ENCODE results near the gene HPSE2.

HPSE2 gene

DNA sequence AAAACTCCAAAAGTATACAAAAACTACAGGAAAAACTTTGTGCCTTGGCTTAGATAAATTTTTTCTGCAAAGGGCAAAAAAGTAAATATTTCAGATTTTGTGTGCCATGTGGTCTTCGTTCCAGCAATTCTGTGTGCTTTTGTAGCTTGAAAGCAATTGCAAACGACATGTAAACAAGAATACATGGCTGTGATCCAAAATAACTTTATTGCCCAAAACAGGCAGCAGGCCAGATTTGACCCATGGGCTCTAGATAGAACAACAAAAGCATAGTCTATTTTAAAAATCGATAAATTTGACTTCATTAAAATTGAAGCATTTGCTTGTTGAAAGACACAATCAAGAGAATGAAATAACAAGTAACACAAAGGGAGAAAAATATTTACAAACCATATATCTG lies 336.6 kb downstream of the HPSE2 start:
- no peaks in the 10 kb centered on the region for H3K4me1 ChIP-seq (ENCODE audit: control insufficient read depth, insufficient read depth, low read length, poor library complexity, severe bottlenecking)
- H3K27ac ChIP-seq (ENCODE audit: low read depth, low read length, severe bottlenecking) = no peak overlapping the region
- WGBS, 2 experiments (ENCODE audit: insufficient coverage in 2 of 2) = 88% methylated on average over 1 to 2 of the region's 3 CpGs
- no peaks in the 10 kb centered on the region for H3K36me3 ChIP-seq (ENCODE audit: control insufficient read depth, insufficient read depth, low read length)
- H3K9me3 ChIP-seq (ENCODE audit: control insufficient read depth, low read length) = no peaks in the 10 kb centered on the region
- H3K4me3 ChIP-seq (ENCODE audit: extremely low read depth, insufficient read depth, low read length, poor library complexity, severe bottlenecking) = no peak overlapping the region

GRCh38 chr10:98892523-98892922 lies 343.1 kb downstream of the HPSE2 start:
- Histone ChIP-seq H3K9me3 (ENCODE audit: control insufficient read depth, low read length) (no peaks in the 10 kb centered on the region), H3K4me3 (ENCODE audit: extremely low read depth, insufficient read depth, low read length, poor library complexity, severe bottlenecking) (no peak overlapping the region), H3K36me3 (ENCODE audit: control insufficient read depth, insufficient read depth, low read length) (no peaks in the 10 kb centered on the region), H3K27ac (ENCODE audit: low read depth, low read length, severe bottlenecking) (no peak overlapping the region), H3K4me1 (ENCODE audit: control insufficient read depth, insufficient read depth, low read length, poor library complexity, severe bottlenecking) (no peaks in the 10 kb centered on the region)
- WGBS, 2 experiments (ENCODE audit: insufficient coverage in 2 of 2) = 86% methylated on average over 1 of the region's 1 CpG; no CpG with 5 or more reads in 1 of the 2 experiments

DNA sequence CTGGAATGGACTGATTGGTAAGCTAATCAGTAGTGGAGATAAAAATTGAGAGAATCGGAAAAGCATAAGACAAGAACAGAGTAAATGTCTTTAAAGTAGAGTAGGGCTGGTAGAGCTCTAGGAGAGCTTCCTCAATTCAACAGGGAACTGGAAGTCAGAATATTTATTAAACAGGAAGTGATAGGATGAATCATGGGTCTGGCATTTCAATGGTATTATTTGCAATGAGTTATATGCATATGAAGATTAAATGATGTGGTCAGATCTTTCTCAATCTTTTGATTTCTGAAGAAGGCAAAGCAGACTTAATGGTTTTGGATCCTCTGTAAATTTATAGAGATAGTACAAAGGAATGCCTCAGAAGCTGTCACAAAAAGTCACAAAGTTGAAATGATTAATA lies 349.0 kb downstream of the HPSE2 start:
- 94 to 100% methylated on average over 1 of the region's 1 CpG for WGBS, 2 experiments (ENCODE audit: insufficient coverage in 2 of 2)
- no peak overlapping the region for H3K27ac ChIP-seq (ENCODE audit: low read depth, low read length, severe bottlenecking)
- no peak overlapping the region for H3K4me3 ChIP-seq (ENCODE audit: extremely low read depth, insufficient read depth, low read length, poor library complexity, severe bottlenecking)
- no peaks in the 10 kb centered on the region for H3K36me3 ChIP-seq (ENCODE audit: control insufficient read depth, insufficient read depth, low read length)
- H3K9me3 ChIP-seq (ENCODE audit: control insufficient read depth, low read length) = no peaks in the 10 kb centered on the region
- no peaks in the 10 kb centered on the region for H3K4me1 ChIP-seq (ENCODE audit: control insufficient read depth, insufficient read depth, low read length, poor library complexity, severe bottlenecking)

GRCh38 chr10:98885378-98885777 lies 350.3 kb downstream of the HPSE2 start:
- Histone ChIP-seq H3K27ac (ENCODE audit: low read depth, low read length, severe bottlenecking) (no peak overlapping the region), H3K9me3 (ENCODE audit: control insufficient read depth, low read length) (no peaks in the 10 kb centered on the region), H3K36me3 (ENCODE audit: control insufficient read depth, insufficient read depth, low read length) (no peaks in the 10 kb centered on the region), H3K4me1 (ENCODE audit: control insufficient read depth, insufficient read depth, low read length, poor library complexity, severe bottlenecking) (no peaks in the 10 kb centered on the region), H3K4me3 (ENCODE audit: extremely low read depth, insufficient read depth, low read length, poor library complexity, severe bottlenecking) (no peak overlapping the region)

GRCh38 chr10:98881789-98882188 lies 353.9 kb downstream of the HPSE2 start:
- H3K4me3 ChIP-seq (ENCODE audit: extremely low read depth, insufficient read depth, low read length, poor library complexity, severe bottlenecking) = no peak overlapping the region
- no peak overlapping the region for H3K27ac ChIP-seq (ENCODE audit: low read depth, low read length, severe bottlenecking)
- peaks cover 9% of the 10 kb centered on the region for H3K4me1 ChIP-seq (ENCODE audit: control insufficient read depth, insufficient read depth, low read length, poor library complexity, severe bottlenecking)
- H3K36me3 ChIP-seq (ENCODE audit: control insufficient read depth, insufficient read depth, low read length) = no peaks in the 10 kb centered on the region
- no peaks in the 10 kb centered on the region for H3K9me3 ChIP-seq (ENCODE audit: control insufficient read depth, low read length)
- WGBS, 2 experiments (ENCODE audit: insufficient coverage in 2 of 2) = 100% methylated on average over 1 of the region's 1 CpG; no CpG with 5 or more reads in 1 of the 2 experiments

DNA sequence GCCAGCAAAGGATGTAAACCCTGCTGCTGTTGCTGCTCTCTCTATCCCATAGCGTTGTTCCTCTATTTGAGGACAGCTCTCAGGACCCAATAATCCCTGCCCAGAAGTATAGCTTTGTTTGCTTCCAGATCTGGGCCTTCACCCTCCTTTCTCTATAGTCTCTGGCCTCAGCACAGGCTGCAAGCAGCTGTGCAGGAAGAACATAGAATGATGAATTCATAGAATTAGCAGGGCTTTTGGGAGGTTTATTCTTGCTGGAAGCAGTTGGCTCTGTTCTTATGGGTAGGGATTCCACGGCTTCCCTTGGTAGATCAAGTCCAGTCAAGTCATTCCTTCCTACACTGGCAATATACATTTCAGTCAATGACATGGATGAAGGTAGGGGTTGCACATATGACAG lies 354.7 kb downstream of the HPSE2 start:
- H3K4me1 ChIP-seq (ENCODE audit: control insufficient read depth, insufficient read depth, low read length, poor library complexity, severe bottlenecking) = peaks cover 9% of the 10 kb centered on the region
- no peak overlapping the region for H3K4me3 ChIP-seq (ENCODE audit: extremely low read depth, insufficient read depth, low read length, poor library complexity, severe bottlenecking)
- no peaks in the 10 kb centered on the region for H3K9me3 ChIP-seq (ENCODE audit: control insufficient read depth, low read length)
- WGBS, 2 experiments (ENCODE audit: insufficient coverage in 2 of 2) = 100% methylated on average over 1 of the region's 2 CpGs; no CpG with 5 or more reads in 1 of the 2 experiments
- H3K27ac ChIP-seq (ENCODE audit: low read depth, low read length, severe bottlenecking) = no peak overlapping the region
- H3K36me3 ChIP-seq (ENCODE audit: control insufficient read depth, insufficient read depth, low read length) = no peaks in the 10 kb centered on the region

GRCh38 chr10:98878921-98879320 lies 356.7 kb downstream of the HPSE2 start:
- H3K9me3 ChIP-seq (ENCODE audit: control insufficient read depth, low read length) = no peaks in the 10 kb centered on the region
- H3K27ac ChIP-seq (ENCODE audit: low read depth, low read length, severe bottlenecking) = no peak overlapping the region
- 100% methylated on average over 1 of the region's 2 CpGs; no CpG with 5 or more reads in 1 of the 2 experiments for WGBS, 2 experiments (ENCODE audit: insufficient coverage in 2 of 2)
- no peak overlapping the region for H3K4me3 ChIP-seq (ENCODE audit: extremely low read depth, insufficient read depth, low read length, poor library complexity, severe bottlenecking)
- H3K36me3 ChIP-seq (ENCODE audit: control insufficient read depth, insufficient read depth, low read length) = no peaks in the 10 kb centered on the region
- H3K4me1 ChIP-seq (ENCODE audit: control insufficient read depth, insufficient read depth, low read length, poor library complexity, severe bottlenecking) = peaks cover 9% of the 10 kb centered on the region

- WGBS, 2 experiments (ENCODE audit: insufficient coverage in 2 of 2) = 63 to 75% methylated on average over 1 of the region's 2 CpGs
- Histone ChIP-seq H3K4me1 (ENCODE audit: control insufficient read depth, insufficient read depth, low read length, poor library complexity, severe bottlenecking) (peaks cover 9% of the 10 kb centered on the region), H3K4me3 (ENCODE audit: extremely low read depth, insufficient read depth, low read length, poor library complexity, severe bottlenecking) (no peak overlapping the region), H3K9me3 (ENCODE audit: control insufficient read depth, low read length) (no peaks in the 10 kb centered on the region), H3K36me3 (ENCODE audit: control insufficient read depth, insufficient read depth, low read length) (no peaks in the 10 kb centered on the region), H3K27ac (ENCODE audit: low read depth, low read length, severe bottlenecking) (no peak overlapping the region)
Measured at GRCh38 chr10:98878418-98878817, 357.2 kb downstream of the HPSE2 start.

DNA sequence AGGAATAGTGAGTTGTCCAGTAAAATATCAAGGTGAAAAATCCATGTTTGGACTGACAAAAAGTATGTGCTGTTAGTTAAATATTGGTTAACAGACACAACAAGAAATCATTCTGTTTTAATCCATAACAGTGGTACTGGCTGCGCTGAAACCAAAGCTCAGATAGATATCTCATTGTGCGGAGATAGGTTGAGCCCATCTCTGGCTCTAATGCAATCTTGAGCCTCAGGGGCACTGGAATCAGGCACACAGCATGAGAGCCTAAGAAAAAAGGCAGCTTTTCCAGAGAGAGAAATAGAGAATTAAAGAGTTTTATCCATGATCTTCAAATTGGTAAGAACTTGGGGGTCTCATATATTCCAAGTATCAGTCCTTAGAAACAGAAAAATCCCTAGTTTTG lies 373.7 kb downstream of the HPSE2 start:
- no peaks in the 10 kb centered on the region for H3K36me3 ChIP-seq (ENCODE audit: control insufficient read depth, insufficient read depth, low read length)
- H3K4me1 ChIP-seq (ENCODE audit: control insufficient read depth, insufficient read depth, low read length, poor library complexity, severe bottlenecking) = no peaks in the 10 kb centered on the region
- H3K4me3 ChIP-seq (ENCODE audit: extremely low read depth, insufficient read depth, low read length, poor library complexity, severe bottlenecking) = no peak overlapping the region
- 95 to 100% methylated on average over 1 to 2 of the region's 2 CpGs for WGBS, 2 experiments (ENCODE audit: insufficient coverage in 2 of 2)
- H3K9me3 ChIP-seq (ENCODE audit: control insufficient read depth, low read length) = no peaks in the 10 kb centered on the region
- no peak overlapping the region for H3K27ac ChIP-seq (ENCODE audit: low read depth, low read length, severe bottlenecking)

DNA sequence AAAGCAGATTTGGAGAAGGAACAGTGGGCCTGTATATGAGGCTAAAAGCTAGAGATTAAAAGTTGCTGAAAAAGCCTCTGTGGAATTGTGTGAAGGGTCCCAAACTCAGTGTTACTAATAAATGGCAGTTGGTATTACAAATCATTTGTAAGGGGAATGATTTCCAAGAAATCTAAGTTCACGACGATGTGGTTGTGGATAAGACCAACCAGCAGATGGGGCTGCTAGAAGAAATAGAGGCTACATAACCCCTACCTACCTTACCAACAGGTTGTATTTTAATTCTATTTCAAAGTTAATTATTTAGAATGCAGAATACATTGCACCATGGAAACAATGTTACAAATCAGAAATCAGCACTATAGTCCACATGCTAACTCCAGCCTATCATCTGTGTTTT lies 377.1 kb downstream of the HPSE2 start:
- H3K9me3 ChIP-seq (ENCODE audit: control insufficient read depth, low read length) = no peaks in the 10 kb centered on the region
- H3K4me3 ChIP-seq (ENCODE audit: extremely low read depth, insufficient read depth, low read length, poor library complexity, severe bottlenecking) = no peak overlapping the region
- no CpG with 5 or more reads among the region's 2 CpGs for WGBS, 2 experiments (ENCODE audit: insufficient coverage in 2 of 2)
- no peaks in the 10 kb centered on the region for H3K36me3 ChIP-seq (ENCODE audit: control insufficient read depth, insufficient read depth, low read length)
- H3K27ac ChIP-seq (ENCODE audit: low read depth, low read length, severe bottlenecking) = no peak overlapping the region
- no peaks in the 10 kb centered on the region for H3K4me1 ChIP-seq (ENCODE audit: control insufficient read depth, insufficient read depth, low read length, poor library complexity, severe bottlenecking)

DNA sequence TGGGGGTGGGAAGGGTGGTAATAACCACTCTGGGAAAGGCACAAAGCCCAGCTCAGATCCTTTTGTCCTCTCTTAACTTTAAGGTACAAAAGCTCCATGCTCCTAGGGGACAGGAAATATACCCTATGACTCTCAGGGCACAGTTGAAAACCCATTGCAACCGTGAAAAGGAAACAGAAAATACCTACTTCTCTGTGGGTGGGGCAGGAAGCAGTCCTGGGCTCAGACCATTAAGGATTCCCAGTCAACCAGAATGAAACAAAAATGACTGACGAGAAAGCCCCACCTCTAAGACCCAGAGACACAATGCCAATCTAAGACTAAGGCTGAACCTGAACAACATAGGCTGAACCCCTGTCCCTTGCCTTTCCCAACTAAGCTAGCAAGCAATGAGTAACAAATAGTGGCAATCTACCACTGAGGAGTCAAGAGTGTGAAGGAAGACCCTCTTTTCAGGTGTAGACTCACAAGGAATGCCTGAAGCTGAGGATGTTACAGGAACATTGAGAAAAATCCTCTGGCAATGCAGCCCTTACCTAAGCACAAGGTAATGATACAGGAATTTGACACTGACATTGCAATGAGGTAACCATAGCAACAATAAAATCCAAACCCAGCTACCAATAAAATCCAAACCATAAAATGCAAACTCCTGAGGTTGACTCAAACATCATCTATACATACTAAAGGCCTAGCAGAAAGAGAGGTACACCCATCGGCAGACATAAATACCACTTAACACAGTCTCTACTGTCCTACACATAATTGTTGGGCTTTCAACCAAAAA lies 380.1 kb downstream of the HPSE2 start:
- H3K4me1 ChIP-seq (ENCODE audit: control insufficient read depth, insufficient read depth, low read length, poor library complexity, severe bottlenecking) = no peaks in the 10 kb centered on the region
- no peak overlapping the region for H3K27ac ChIP-seq (ENCODE audit: low read depth, low read length, severe bottlenecking)
- no peaks in the 10 kb centered on the region for H3K9me3 ChIP-seq (ENCODE audit: control insufficient read depth, low read length)
- no peaks in the 10 kb centered on the region for H3K36me3 ChIP-seq (ENCODE audit: control insufficient read depth, insufficient read depth, low read length)
- no peak overlapping the region for H3K4me3 ChIP-seq (ENCODE audit: extremely low read depth, insufficient read depth, low read length, poor library complexity, severe bottlenecking)
- 88% methylated on average over 2 of the region's 3 CpGs; no CpG with 5 or more reads in 1 of the 2 experiments for WGBS, 2 experiments (ENCODE audit: insufficient coverage in 2 of 2)

All from mesodermal cell (in vitro differentiated cells).